Measurements from ENCODE around the gene ATOH8.
"Not testable (repeated sequence)": the region's sequence is repeated elsewhere in the genome, so short reads cannot be mapped to it uniquely, and the experiment has no call there.

Gene ATOH8, protein sequence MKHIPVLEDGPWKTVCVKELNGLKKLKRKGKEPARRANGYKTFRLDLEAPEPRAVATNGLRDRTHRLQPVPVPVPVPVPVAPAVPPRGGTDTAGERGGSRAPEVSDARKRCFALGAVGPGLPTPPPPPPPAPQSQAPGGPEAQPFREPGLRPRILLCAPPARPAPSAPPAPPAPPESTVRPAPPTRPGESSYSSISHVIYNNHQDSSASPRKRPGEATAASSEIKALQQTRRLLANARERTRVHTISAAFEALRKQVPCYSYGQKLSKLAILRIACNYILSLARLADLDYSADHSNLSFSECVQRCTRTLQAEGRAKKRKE

GRCh38 chr2:85753525-85754312 lies at the start of gene ATOH8:
Gene ATOH8, plus strand, starts transcription at chr2:85753991. Its CDS starts 199 bp downstream, at chr2:85754190.
- peak; percentile 79 for DNase-seq

DNA sequence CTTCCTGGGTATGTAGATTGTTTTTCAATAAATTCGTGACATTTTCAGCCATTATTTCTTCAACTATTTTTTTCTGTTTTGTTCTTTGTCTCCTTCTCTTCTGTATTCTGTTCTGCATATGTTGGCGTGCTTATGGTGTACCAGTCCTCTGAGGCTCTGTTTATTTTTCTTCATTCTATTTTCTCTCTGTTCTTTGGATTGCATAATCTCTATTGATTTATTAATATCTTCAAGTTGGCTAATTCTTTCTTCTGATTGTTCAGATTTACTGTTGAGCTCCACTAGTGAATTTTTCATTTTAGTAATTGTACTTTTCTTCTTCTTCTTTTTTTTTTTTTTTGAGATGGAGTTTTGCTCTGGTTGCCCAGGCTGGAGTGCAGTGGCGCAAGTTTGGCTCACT lies 49.8 kb upstream of the ATOH8 start:
- DNase-seq: no peak

- DNase-seq: no peak
Measured at GRCh38 chr2:85704800-85705679, 48.8 kb upstream of the ATOH8 start.

DNA sequence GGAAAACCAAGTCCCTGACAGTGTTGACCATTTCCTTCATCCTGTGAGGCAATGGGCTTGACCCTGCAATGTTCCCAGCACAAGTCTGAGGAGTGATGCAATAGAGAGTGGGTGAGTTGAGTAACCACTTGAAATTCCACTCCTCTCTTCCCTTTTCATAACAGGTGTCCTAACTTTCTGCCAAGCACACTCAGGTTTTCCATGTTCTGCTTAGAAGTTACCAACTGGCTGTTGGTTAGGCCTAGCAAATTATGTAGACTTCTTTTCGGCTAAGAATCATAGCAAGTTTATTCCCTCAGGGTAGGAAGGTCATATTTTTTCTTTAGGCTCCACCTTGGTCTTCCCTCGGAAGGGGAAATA lies 48.1 kb upstream of the ATOH8 start:
- peak; percentile 32 for DNase-seq

DNA sequence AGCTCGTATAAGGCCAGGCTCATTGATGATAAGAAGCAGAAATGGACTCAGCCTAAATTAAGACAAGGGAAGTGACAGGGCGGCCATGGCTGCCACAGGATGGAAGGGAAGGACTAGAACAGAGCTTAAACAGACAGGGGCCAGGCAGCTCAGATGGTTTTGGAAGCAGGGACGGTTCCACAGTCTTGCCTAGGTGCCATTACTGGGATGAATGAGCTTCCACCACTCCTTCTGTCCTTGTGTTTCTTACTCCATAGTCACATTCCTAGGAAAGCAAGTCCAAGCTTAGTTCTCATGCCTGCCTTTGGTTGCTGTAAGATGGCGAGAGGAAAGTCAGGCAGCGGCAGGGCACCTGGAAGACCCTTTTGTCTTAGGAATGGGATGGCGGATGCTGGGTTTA lies 47.7 kb upstream of the ATOH8 start:
- DNase-seq: no peak

DNA sequence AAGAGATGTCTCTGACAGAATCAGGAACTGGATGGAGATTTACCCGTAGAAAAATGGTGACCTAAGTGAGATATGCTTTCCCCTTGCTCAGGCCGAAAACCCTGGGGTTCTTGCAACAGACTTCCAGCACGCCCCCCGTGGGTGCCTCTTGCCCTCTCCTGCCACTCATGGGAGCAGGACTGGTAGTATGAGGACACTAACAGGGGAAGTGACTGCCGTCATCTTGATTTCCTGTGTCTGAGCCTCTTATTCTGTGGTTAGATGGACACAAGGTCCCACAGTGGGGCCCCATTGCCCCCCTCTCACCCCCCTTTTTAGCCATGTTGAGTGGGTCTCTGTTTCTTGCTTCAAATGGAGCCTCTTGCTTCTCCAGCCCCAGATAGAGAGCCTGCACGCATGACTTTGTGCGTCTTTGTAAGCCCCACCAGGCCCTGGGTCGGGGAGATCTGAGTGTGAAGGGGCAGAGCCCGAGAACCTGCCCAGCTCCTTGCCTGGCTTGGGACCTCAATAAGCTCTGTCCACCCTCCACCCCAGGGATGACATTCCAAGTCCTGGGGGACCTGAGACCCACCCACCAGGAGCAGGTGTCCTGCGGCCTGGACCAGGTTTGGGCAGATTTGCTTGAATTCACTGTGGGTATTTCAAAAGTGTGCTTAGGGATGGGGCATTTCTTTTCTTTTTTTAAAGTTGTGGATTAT lies 47.0 kb upstream of the ATOH8 start:
- no peak for DNase-seq

GRCh38 chr2:85707304-85707703 lies 46.5 kb upstream of the ATOH8 start:
- peak; percentile 58 for DNase-seq

DNA sequence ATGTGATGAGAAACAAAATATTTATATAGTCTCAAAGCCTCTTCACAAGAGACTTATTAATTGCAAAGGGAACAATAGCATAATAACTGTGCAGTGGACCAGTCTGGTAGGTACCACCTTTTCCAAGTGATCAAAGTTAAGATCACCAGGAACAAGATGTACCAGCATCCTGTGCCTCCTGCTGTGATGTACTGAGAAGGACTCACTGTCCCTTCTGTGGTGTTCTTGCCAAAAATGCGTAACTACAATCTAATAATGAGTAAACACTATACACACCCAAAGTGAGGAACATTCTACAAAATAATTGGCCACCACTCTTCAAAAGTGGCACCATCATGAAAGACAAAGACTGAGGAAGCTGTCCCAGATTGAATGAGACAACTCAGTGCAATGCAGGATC lies 45.1 kb upstream of the ATOH8 start:
- no peak for DNase-seq

GRCh38 chr2:85709401-85709811 lies 44.4 kb upstream of the ATOH8 start:
- DNase-seq: no peak

DNA sequence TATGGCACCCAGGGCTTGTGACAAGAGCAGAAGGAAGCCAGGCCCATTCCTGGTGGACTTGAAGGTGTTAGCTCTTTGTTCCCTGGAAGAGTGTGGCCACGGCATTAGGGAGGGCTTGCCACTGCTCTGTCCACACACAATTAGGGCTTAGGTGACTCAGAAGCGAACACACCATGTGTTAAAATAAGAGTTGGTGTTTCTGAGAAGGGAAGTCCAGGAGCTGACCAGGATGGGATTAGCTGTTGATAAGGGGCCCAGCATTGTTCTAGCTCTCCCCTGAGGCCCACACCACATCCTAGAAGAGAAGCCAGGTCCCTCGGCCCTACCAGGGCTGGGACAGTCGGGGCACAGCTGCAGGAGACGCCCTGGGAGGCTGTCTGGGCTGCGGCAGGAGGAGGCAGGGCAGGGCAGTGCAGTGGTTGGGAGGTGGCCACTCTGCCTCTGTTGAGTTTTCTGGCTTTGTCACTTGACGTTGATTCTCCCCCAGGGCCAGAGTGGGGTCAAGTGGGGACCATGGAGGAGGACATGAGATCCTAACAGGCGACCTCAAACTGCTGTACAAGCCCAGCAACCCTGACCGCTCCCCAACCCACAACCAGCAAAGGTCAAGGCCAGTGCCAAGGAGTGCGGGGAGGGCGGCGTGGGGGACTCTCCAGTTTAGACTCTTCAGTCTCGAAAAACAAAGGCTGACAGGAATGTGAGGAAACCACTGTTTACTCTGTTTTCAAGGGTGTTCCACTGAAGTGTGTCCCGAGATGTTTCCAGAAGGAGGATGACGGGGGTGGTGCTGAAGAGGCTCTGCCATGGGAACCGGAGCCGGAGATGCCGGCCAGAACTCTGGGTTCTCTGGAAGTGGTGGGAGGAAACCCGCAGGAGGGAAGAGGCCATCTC lies 42.9 kb upstream of the ATOH8 start:
- peak; percentile 38 for DNase-seq

- DNase-seq: no peak
Measured at GRCh38 chr2:85711578-85712060, 42.2 kb upstream of the ATOH8 start.

- DNase-seq: no peak
Measured at GRCh38 chr2:85712336-85712735, 41.5 kb upstream of the ATOH8 start.

DNA sequence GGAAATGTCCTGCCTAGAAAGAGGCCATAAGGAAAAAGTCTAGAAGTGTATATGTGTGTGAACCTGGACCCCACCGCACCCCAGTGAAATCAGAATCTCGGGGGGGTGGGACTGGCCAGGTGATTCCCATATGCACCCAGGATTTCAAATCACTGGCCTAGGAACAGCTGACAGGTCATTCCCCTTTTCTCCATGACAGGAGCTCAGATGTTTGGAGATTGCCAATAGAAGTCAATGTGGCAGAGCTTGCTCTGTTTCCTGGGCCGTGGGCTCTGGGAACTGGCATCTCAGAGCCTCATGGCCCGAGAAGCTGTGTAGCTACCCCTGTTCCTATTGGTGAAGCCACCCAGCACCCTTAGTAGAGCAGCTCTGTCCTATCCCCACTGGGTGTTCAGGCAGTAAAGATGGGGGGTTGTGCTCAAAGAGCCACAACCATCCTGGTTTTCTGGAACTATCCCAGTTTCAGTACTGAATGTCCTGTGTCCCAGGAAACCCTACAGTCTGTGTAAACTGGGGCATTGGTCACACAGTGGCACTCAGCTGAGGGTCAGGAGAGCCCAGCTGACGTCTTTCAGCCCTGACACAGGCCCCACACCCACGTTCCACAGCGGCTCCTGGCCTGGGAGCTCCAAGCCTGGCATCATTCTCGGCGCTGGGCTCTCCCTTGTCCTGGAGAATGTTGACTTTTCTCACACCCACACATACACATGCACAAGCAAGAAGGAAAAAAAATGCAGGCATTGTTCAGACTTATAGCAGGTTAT lies 40.8 kb upstream of the ATOH8 start:
- no peak for DNase-seq

- peak; percentile 87 for DNase-seq
Measured at GRCh38 chr2:85713836-85714235, 40.0 kb upstream of the ATOH8 start.

DNA sequence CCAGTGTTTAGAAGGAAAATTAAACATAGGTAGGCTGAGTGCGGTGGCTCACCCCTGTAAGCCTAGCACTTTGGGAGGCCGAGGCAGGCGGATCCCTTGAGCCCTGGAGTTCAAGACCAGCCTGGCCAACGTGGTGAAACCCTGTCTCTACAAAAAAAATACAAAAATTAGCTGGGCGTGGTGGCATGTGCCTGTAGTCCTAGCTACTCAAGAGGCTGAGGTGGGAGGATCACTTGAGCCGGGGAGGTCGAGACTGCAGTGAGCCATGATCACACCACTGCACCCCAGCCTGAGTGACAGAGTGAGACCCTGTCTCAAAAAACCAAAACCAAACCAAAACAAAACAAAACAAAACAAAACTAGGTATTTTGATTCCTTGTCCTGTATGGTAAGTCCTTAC lies 39.4 kb upstream of the ATOH8 start:
- not testable (repeated sequence) for DNase-seq

DNA sequence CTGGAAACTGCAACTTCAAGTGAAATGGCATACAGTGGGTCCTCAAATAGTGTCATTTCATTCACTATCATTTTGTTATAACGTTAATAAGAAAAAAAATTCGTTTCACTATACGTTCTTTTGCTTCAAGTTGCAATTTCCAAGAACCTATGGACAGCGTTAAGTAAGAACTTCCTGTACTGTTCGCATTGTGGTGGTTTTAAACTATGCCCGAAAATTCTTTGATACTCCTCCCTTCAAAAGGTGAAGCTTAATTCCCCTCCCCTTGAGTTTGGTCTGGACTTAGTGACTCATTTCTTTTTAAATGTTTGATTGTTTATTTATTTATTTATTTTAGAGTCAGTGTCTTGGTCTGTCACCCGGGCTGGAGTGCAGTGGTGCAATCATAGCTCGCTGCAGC lies 39.0 kb upstream of the ATOH8 start:
- DNase-seq: no peak

DNA sequence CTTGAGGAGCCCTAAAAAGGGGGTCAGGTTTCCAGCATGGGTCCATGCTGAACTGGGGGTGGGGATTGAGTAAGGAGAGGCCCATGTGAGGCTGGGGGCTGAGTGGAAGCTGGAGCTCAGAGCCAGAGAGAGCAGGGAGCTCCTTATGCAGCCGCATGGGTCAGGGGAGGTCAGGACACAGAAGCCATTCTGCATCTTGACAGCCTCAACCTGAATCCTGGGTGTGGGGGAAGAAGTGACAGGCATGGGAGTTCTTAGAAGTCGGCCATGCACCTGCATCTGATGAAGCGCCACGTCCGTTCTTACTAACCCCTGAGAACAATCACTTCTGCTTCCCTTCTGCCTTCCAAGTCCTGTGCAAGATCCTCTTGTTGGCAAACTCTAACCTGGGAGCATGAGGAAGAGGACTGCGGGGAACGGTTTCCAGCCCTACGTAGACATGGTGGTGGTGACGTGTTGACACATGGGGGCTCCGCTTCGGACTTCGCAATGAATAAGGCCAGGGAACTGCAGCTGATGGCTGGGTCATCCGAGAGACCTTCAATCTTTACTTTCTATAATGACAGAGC lies 37.4 kb upstream of the ATOH8 start:
- no peak for DNase-seq

GRCh38 chr2:85717308-85718008 lies 36.3 kb upstream of the ATOH8 start:
- no peak for DNase-seq

DNA sequence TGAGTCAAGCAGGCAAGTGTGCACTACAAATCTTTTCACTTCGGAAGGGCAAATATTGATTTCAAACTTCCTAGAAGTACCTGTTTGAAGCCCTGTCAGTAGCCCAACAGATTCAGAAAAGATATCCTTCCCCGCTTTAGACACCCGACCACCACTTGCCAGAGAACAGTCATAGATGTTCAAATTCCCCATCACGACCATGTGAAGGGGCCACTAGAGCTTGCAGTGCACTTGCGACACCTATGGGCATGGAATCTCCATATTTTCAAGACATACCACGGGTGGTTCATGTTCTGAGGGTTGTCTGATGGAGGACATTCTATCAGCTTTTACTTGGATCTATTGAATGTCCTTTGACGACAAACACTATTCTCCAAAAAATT lies 35.8 kb upstream of the ATOH8 start:
- DNase-seq: no peak

Data from NCI-H510A (cell line).